Activated T-cell treated with anti-CD3 and anti-CD28 coated beads, Interleukin-2, amount 50 U/mL, for 48 hours (primary cell): ENCODE measurements around the gene CPT1B.
"Not testable (repeated sequence)": the region's sequence is repeated elsewhere in the genome, so short reads cannot be mapped to it uniquely, and the experiment has no call there.

ENCODE experiments used
- DNase-seq, 2 experiments: peaks; one replicate each; pipeline ENCODE4 v3.0.0-alpha.2; 2020

CPT1B gene

DNA sequence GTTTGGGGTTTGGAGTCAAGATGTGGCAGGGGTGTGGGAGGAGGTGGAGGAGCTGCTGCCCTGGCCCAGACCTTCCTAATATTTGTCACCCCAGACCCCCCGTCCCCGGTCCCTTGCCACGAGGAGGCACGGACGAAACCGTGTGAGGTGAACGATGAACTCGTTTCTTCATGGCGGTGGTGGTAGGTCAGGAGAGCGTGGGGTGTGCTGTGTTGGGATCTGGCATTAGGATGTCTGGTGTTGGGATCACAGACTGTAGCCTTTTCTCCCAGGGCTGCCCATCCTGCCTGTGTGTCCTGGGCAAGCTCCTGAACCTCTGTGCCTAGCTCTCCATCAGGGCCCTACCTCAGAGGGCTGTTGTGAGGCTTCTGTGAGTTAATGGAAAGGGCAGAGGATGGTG, 30.8 kb upstream of the CPT1B start:
- DNase-seq, result no peak

GRCh38 chr22:50608058-50608840, 30.0 kb upstream of the CPT1B start:
- not testable (repeated sequence) for DNase-seq

- no peak for DNase-seq
Observed at GRCh38 chr22:50607659-50608020, 29.4 kb upstream of the CPT1B start.

GRCh38 chr22:50606946-50607658, 28.9 kb upstream of the CPT1B start:
- DNase-seq, result no peak

- DNase-seq, result no peak
Observed at GRCh38 chr22:50606165-50606945, 28.1 kb upstream of the CPT1B start.

GRCh38 chr22:50605613-50606074, 27.4 kb upstream of the CPT1B start:
- no peak for DNase-seq

DNA sequence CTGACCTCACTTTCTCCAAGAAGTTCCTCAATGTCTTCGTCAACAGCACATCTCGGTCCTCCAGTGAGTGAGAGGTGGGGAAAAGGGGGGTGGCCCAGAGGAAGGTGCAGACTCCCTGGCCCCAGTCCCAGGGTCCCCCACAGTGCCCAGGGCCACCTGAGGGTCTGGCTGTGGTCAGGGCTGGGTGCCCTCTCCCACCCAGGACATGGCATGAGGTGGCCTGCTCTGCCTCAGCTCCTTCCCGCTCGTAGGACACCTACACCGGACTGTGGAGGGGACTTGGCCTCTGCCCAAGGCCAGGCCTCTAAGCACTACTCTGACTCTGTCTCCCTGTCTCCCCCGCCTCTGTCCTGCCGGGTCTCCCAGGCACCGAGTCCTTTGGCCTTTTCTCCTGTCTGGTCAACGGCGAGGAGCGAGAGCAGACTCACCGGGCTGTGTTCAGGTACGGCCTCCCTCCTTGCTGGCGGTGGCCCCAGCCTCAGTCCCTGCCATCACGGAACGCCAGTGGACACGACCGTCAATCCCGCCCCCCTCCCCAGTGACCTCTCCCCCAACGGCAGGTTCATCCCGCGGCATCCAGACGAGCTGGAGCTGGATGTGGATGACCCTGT, 26.9 kb upstream of the CPT1B start:
- no peak for DNase-seq

GRCh38 chr22:50604256-50605001, 26.2 kb upstream of the CPT1B start:
- no peak for DNase-seq

GRCh38 chr22:50603511-50604255, 25.5 kb upstream of the CPT1B start:
- DNase-seq, result no peak

DNA sequence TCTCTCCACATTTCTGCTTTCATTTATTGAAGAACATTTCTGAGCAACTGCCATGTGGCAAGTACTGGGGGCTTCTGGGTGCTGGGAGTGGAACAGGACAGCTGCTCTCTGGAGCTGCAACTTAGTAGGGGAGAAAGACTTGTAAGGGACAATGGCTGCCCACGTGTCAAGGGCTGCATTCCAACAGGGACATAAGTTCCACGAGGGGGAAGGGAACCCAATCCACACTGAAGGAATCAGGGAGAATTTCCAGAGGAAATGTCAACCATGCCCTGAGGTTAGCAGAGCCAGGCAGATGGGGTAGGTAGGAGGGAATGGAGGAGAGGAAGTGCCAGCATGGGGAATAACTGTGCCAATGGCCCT, 24.1 kb upstream of the CPT1B start:
- no peak for DNase-seq

- no peak for DNase-seq
Observed at GRCh38 chr22:50601669-50602337, 23.6 kb upstream of the CPT1B start.

DNA sequence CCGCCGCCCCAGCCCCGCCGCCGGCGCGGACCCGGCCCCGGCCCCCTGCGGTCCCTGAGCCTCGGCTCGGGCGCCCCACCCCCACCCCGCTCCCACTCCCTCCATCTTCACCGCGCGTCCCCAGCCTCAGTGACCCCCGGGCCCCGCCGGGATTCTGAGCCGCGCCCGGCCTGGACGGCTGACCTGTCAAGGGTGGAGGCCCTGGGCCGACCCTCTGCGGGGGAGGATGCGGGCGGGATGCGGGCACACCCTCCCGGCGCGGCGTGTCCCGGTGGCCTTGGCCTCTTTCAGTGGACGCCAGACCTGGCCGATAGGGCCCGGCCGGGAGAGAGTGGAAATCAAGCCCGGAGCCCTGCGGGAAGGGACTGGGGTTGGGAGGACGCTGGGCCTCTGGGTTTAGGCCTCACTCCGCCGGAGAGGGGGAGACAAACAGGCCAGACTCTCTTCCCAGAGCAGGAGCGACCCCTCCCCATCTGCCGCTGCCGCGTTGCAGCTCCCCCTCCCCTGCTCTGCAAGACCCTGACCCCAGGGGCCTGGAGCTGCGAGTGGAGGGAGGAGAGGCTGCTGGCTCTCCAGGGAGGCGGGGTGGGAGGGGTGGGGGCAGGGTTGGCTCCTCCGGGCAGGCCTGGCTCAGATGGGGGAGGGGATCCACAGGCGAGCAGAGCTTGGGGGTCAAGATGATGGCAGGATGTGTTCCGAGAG, 22.9 kb upstream of the CPT1B start:
- DNase-seq, result no peak

DNA sequence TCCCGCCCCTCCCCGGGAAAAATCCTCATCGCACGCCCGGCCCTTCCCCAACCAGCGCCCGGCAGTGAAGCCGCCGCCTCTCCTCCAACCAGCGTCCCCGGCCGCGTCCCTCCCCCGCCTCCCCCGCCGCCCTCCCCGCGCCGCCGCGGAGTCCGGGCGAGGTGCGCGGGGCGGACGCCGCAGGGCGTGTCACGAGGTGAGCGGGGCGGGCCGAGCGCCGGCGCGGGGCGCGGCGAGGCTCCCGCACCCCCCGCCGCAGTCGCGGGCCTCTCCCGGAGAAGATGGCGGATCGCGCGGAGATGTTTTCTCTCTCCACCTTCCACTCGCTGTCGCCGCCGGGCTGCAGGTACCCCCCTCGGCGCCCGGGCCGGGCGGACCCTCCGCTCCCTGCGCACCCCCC, 22.3 kb upstream of the CPT1B start, which contains the start of gene MAPK8IP2:
TSS of gene MAPK8IP2 (plus strand) at position 256 of the 400 bp plus-strand sequence. CDS start at position 282, 26 bp downstream.
- no peak for DNase-seq

GRCh38 chr22:50599816-50600455, 21.7 kb upstream of the CPT1B start:
- DNase-seq, result peak; percentile 61 to 72

- DNase-seq, result no peak
Observed at GRCh38 chr22:50597097-50597496, 18.9 kb upstream of the CPT1B start.

- no peak for DNase-seq
Observed at GRCh38 chr22:50595189-50595588, 17.0 kb upstream of the CPT1B start.

GRCh38 chr22:50587407-50587806, 9.2 kb upstream of the CPT1B start:
- DNase-seq, result no peak

DNA sequence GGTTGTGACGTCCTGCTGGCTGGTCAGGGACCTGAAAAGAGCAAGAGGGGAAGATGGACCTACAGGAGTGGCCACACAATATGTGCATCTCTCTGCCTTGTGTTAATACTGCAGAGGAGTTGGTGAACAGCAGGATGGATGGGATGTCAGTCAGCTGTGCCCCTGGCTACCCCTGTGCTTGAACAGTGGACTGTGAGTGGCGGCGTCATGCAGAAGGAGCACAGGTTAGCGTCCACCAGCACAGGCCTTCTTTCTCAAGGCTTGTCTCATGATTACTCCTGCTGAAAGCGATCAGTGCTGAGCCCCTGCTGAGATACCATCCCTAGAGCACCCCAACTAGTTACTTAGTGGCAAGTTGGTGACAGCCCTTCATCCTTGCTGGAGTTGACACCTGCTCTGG, 8.2 kb upstream of the CPT1B start:
- DNase-seq, result no peak

- no peak for DNase-seq
Observed at GRCh38 chr22:50585781-50586180, 7.6 kb upstream of the CPT1B start.

DNA sequence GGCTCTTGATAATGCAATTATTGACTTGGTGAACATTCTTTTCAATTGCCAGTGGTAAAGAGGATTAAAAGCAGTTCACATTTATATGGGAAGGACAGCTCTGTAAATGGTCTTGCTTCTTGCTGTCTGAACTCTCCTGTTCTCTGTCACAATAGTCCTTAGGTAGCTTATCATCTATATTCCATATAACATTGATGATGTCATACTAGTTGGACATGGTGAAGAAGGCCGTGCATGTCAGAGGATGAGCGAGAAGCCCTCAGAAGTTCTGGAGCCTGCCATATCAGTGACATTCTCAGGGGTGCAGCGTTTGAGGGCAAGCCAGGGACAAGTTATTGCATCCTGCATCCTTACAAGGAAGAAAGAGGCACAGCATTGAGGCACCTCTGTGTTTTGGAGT, 7.0 kb upstream of the CPT1B start:
- no peak for DNase-seq
